Suppressor macrophage treated with lipopolysaccharide for 1 hour (primary cell): ENCODE measurements around the gene HSFY2.
"Not testable (repeated sequence)": the region's sequence is repeated elsewhere in the genome, so short reads cannot be mapped to it uniquely, and the experiment has no call there.

Experiments used
- DNase-seq, 3 donors: peaks; one replicate each; pipeline ENCODE4 v3.0.0-alpha.2; 2020 to 2022

HSFY2 gene, protein sequence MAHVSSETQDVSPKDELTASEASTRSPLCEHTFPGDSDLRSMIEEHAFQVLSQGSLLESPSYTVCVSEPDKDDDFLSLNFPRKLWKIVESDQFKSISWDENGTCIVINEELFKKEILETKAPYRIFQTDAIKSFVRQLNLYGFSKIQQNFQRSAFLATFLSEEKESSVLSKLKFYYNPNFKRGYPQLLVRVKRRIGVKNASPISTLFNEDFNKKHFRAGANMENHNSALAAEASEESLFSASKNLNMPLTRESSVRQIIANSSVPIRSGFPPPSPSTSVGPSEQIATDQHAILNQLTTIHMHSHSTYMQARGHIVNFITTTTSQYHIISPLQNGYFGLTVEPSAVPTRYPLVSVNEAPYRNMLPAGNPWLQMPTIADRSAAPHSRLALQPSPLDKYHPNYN

DNA sequence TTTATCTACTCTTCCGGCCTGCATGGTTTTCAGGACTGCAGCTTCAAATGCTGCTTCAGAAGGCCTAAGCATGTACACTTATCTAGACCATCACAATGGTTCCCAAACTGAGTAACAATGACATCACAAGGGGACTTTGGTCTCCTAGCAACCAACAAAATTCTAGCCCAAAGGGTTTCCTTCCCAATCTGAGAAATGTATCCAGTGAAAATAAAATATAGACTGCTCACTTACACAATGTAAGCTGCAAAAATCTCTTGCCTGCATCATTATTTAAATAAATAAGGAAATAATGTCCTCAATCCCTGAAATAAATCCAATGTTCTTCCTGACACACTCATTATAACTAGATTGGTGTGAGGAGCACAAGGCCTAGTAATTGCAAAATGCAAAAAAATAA lies at the start of gene HSFY2:
HSFY2 (minus strand) TSS at position 101 of the 400 bp plus-strand sequence. CDS start 117 bp downstream, outside the sequence.
- not testable (repeated sequence) for DNase-seq

DNA sequence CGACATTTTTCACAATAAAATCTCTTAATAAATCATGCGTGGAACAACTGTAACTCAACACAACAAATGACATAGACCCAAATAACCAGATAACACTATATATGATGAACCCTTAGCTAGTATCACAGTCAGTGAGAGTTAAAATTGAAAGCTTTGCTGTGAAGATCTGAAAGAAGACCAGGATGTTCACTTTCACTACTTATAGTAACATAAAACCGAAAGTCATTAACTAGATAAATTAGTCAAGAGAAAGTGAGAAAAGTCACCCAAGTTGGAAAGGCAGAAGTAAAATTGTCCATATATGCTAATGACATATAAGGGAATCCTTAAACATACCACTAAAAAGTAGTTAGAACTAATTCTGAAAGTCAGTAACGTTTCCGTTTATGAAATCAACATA lies 42.2 kb upstream of the HSFY2 start:
- DNase-seq, result not testable (repeated sequence)

DNA sequence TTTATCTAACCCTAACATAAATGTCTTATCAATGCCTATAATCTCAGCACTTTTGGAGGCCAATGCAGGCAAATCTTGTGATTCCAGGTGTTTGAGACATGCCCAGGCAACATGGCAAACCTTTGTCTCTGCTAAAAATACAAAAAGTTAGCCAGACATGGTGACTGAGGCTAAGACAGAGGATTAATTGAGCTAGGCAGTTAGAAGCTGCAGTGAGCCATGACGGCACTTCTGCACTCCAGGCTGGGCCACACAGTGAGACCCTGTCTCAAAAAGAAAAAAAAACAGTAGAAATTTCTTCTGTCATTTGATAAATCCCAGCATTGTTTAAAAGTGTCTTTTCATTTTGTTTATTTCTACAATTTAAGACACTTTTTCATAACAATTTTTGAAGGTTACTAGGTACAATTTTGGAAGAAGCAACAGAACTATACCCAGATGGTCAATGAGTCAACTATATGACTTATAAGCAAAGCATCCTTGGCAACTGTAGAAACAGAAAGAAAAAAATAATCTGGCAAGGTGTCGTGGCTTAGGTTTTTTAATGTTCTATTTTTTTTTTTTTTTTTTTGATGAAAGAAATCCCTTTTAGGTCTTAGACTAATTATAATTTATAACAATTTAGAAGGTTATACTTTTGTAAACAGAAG lies 15.3 kb upstream of the HSFY2 start:
- DNase-seq, result not testable (repeated sequence)

DNA sequence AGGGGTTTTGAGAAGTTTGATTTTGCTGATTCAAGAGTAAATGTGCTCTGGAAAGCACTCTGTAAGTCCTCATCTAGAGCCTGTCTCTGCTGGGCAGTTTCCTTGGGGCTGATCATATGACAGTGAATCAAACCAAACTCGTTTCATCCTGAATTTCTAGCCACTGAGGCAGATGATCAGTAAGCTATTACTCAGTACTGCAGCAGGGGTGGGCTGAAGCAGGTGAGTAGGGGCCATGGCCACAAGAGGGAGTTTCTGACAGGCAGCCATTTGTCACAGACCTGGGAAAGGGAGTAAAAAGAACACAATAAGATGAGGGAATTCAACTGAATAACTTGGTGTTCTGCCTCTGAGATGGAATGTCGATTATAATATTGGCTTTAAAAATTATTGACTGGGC lies 19.5 kb downstream of the HSFY2 start:
- not testable (repeated sequence) for DNase-seq

DNA sequence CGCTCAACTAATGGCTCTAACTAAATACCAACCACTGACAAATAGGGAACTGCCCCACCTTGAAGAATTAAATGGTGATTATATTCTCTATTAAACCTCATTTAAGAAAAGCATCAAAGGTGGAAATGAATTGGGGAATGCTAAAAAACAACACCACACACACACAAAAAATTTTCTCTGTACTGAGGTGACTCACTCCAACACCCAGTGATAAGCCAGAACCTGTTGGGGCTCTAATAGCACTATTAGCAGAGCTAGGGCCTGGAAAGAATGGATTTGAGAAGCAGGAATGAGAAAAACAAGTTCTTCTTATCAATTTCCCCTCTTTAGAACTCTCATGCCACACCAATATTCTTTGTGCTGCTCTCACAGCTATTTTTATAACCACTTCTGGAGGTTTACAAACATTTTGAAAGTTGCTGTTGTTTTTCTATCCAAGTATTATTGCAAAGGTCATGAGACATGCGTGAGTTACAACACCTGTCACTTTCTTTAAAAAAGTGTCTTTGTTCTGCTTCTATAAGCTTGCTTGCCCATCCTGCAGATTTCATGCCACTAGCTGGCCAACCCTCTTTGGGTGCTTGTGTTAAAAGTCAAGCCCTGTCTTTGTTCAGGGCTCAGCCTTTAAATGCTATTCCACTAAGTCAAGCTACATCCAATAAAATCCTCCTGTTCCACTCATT lies 20.3 kb downstream of the HSFY2 start:
- DNase-seq, result not testable (repeated sequence)

DNA sequence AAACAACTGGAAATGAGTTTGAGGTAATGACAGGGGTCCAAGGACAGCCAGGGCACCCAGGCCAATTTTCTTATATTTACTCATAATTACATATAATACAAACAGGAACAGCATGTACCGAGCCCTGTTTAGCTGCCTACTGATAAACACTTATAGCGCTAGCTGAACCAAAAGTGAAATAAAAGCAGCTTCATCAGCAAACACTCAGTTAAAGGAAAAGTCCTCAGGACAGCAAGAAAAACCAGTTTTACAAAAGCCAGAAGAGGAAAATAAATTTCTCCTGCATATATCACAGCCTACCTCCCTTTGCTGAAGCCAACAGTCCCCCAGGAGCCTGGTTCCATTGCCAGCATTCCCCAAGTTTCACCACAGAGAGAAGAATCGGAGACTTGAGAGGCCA lies 49.8 kb downstream of the HSFY2 start:
- DNase-seq, result not testable (repeated sequence)
